Astrocyte of the cerebellum (primary cell): Measurements from ENCODE around the gene TMEM169.
"Not testable (repeated sequence)": the region's sequence is repeated elsewhere in the genome, so short reads cannot be mapped to it uniquely, and the experiment has no call there.

Experiments
- DNase-seq: peaks from one replicate; pipeline ENCODE4 v3.0.0-alpha.2; 2011; ENCODE audit warnings: low read depth
- H3K4me3 ChIP-seq: 2 replicates; pipeline ENCODE4 v1.5.1; 2011; ENCODE audit warnings: mild to moderate bottlenecking, low read depth, low read length, moderate library complexity
- CTCF ChIP-seq: IDR thresholded peaks from 2 replicates; pipeline ENCODE4 v1.5.1; 2012; ENCODE audit warnings: low read length, low read depth, moderate library complexity, mild to moderate bottlenecking; ENCODE audit errors: missing control alignments
- in situ Hi-C: cut with HindIII; loops from 2 replicates; pipeline ENCODE4 v1.10.0; 2017; ENCODE audit warnings: low sequenced_read_pairs

The TMEM169 gene

GRCh38 chr2:216131175-216131926 is 49.6 kb downstream of the TMEM169 start:
- TF ChIP-seq CTCF: no peak
- no peak for DNase-seq
- no peak overlapping the region for H3K4me3 ChIP-seq
- in situ Hi-C loops: no loop called here

- in situ Hi-C loops: no loop called here
- no peak overlapping the region for H3K4me3 ChIP-seq
- DNase-seq: no peak
- TF ChIP-seq CTCF: no peak
Observed at GRCh38 chr2:216132585-216132984, 50.9 kb downstream of the TMEM169 start.

- H3K4me3 ChIP-seq: no peak overlapping the region
- in situ Hi-C loops: no loop called here
- no peak for DNase-seq
- no peak for TF ChIP-seq CTCF
Observed at GRCh38 chr2:216133397-216133796, 51.7 kb downstream of the TMEM169 start.

- TF ChIP-seq CTCF: no peak
- DNase-seq: no peak
- no peak overlapping the region for H3K4me3 ChIP-seq
- in situ Hi-C loops: no loop called here
Observed at GRCh38 chr2:216134958-216135541, 53.3 kb downstream of the TMEM169 start.

- no peak for DNase-seq
Observed at GRCh38 chr2:216139884-216140283, 58.2 kb downstream of the TMEM169 start.

GRCh38 chr2:216141516-216141915 is 59.8 kb downstream of the TMEM169 start:
- in situ Hi-C loops, DNase-seq, H3K4me3 ChIP-seq: not testable (repeated sequence)

More at GRCh38 chr2:216139884-216140283, 58.2 kb downstream of the TMEM169 start:
- in situ Hi-C loops: no loop called here
- H3K4me3 ChIP-seq: no peak overlapping the region
- peak; percentile 39 for TF ChIP-seq CTCF

- TF ChIP-seq CTCF: no peak
- peak; percentile 13 for DNase-seq
- in situ Hi-C loops: no loop called here
Observed at GRCh38 chr2:216142540-216142939, 60.8 kb downstream of the TMEM169 start.

More at GRCh38 chr2:216142540-216142939, 60.8 kb downstream of the TMEM169 start:
- H3K4me3 ChIP-seq: no peak overlapping the region
